Activated naive CD8-positive, alpha-beta T cell treated with anti-CD3 and anti-CD28 coated beads, Interleukin-2, amount 50 U/mL, for 16 hours (primary cell): ENCODE measurements around the gene ST6GALNAC2.

ENCODE experiments used
- DNase-seq: peaks from one replicate; pipeline ENCODE4 v3.0.0-alpha.2; 2020; ENCODE audit warnings: low read depth, low spot score

ST6GALNAC2 gene

GRCh38 chr17:76556765-76557367 is 28.8 kb downstream of the ST6GALNAC2 start:
- no peak for DNase-seq

GRCh38 chr17:76554131-76554530 is 31.5 kb downstream of the ST6GALNAC2 start:
- no peak for DNase-seq

- DNase-seq, result no peak
Measured at GRCh38 chr17:76553178-76553908, 32.3 kb downstream of the ST6GALNAC2 start.

- no peak for DNase-seq
Measured at GRCh38 chr17:76551685-76552084, 34.0 kb downstream of the ST6GALNAC2 start.

GRCh38 chr17:76550712-76551615 is 34.7 kb downstream of the ST6GALNAC2 start:
- no peak for DNase-seq

GRCh38 chr17:76549539-76549938 is 36.1 kb downstream of the ST6GALNAC2 start:
- no peak for DNase-seq

GRCh38 chr17:76549215-76549518 is 36.5 kb downstream of the ST6GALNAC2 start:
- no peak for DNase-seq

GRCh38 chr17:76548378-76549214 is 37.1 kb downstream of the ST6GALNAC2 start:
- no peak for DNase-seq

GRCh38 chr17:76547642-76548202 is 37.9 kb downstream of the ST6GALNAC2 start:
- DNase-seq, result no peak

GRCh38 chr17:76547183-76547641 is 38.4 kb downstream of the ST6GALNAC2 start:
- no peak for DNase-seq

GRCh38 chr17:76546556-76547182 is 39.0 kb downstream of the ST6GALNAC2 start:
- DNase-seq, result no peak

GRCh38 chr17:76545918-76546555 is 39.6 kb downstream of the ST6GALNAC2 start:
- DNase-seq, result no peak

GRCh38 chr17:76544546-76545365 is 40.9 kb downstream of the ST6GALNAC2 start:
- no peak for DNase-seq

GRCh38 chr17:76543826-76544545 is 41.7 kb downstream of the ST6GALNAC2 start:
- DNase-seq, result no peak

GRCh38 chr17:76543482-76543825 is 42.2 kb downstream of the ST6GALNAC2 start:
- DNase-seq, result no peak

- DNase-seq, result no peak
Measured at GRCh38 chr17:76542984-76543383, 42.7 kb downstream of the ST6GALNAC2 start.

- DNase-seq, result no peak
Measured at GRCh38 chr17:76542566-76542971, 43.1 kb downstream of the ST6GALNAC2 start.

GRCh38 chr17:76541739-76542454 is 43.8 kb downstream of the ST6GALNAC2 start:
- no peak for DNase-seq
